ENCODE measurements around the gene CLPTM1L.
A peak's percentile ranks its signal among the peaks of the same experiment; 100 is the strongest.

CLPTM1L gene

DNA sequence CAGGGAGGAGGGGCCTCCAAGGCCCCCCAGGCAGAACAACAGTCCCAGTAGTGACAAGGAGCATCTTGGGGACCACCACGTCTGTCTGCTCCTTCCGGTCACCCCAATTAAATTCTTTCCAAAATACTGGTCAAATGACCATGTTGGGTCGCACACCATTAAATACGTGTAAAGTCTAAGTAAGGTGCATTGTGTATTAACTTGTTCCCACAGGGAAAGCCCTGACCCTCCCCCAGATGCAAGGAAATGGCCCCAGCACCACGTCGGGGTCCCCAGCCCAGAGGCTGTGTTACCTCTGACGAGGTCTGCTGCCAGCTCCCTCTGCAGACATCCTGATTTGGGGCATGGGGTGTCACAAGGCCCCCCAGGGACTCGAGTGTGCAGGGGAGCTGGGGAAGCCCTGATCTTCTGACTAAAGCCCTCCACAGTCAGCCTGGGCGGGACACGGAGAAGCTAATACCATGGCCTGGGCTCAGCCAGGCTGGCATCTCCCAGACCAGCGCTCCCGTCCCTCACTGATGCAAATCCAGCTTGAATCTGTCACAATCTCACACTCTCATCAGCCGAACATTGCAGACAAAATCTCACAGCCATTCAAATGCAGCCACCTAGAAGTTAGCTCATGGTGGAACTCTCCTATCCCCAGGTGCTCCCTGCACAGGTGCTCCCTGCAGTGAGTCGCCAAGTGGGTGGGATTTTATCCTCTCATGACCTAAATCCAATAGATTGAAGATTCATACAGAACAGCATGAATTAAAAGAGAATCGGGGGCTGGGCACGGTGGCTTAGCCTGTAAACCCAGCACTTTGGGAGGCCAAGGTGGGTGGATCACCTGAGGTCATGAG lies 63.6 kb downstream of the CLPTM1L start:
- POLR2A ChIA-PET = no interaction called here
- Histone ChIP-seq H3K4me1 (ENCODE audit: control insufficient read depth, insufficient read depth, low read length) (no peaks in the 10 kb centered on the region), H3K4me3 (ENCODE audit: low read depth, low read length) (no peak overlapping the region), H3K27ac (ENCODE audit: extremely low read depth, low read depth, low read length) (no peak overlapping the region), H3K9me3 (ENCODE audit: control insufficient read depth, insufficient read depth, low read depth, low read length) (no peaks in the 10 kb centered on the region), H3K36me3 (ENCODE audit: control insufficient read depth in 2 of 2, insufficient read depth in 1 of 2, low read length in 2 of 2) (peaks cover 0 to 6% of the 10 kb centered on the region in 2 experiments; a peak in 1 of 3 replicates)
- CTCF ChIA-PET = no interaction called here
- TF ChIP-seq ZNF202 (tag by site-specific recombination; IDR thresholded peaks at IDR 0.05; ENCODE audit: borderline replicate concordance) (no peak), ZNF394 (tag by site-specific recombination; IDR thresholded peaks at IDR 0.05; ENCODE audit: borderline replicate concordance) (peak; percentile 67; the same call in 1 of the 2 replicates)

DNA sequence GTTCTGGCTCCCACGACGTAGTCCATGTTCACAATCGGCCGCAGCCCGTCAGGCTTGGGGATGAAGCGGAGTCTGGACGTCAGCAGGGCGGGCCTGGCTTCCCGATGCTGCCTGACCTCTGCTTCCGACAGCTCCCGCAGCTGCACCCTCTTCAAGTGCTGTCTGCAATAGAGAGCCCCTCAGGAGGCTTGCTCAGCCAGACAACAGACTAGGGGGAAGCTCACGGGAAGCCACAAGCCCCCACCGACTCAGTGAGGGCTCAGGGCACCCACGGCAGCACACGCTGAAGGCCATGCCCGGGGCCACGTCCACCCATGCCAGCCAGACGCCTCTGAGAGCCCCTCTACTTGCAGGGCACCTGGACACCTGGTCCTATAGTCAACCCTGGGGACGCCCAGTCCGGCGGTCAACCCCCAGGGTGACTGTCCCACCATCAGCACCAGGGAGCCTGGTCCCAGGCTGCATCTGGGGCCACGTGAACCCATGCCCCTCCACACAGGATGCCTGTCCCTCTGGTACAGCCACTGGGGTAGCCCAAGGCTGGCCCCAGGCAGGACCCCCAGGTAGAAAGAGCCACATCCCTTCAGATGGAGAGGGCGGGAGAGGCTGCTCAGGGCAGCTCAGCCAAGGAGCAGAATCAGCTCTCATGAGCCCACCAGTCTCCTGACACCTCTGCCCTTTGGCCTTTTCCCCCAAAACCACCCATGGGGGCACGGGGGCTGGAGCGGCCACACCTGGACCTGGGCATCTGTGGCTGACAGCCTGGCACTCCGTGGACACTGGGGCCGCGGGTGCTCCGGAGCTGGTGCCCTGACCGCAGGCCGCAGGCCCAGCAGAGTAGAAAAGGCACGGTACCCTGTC lies 64.5 kb downstream of the CLPTM1L start:
- Histone ChIP-seq H3K4me1 (ENCODE audit: control insufficient read depth, insufficient read depth, low read length) (no peaks in the 10 kb centered on the region), H3K4me3 (ENCODE audit: low read depth, low read length) (no peak overlapping the region), H3K36me3 (ENCODE audit: control insufficient read depth in 2 of 2, insufficient read depth in 1 of 2, low read length in 2 of 2) (peaks cover 0 to 6% of the 10 kb centered on the region in 2 experiments; a peak in 1 of 3 replicates), H3K9me3 (ENCODE audit: control insufficient read depth, insufficient read depth, low read depth, low read length) (no peaks in the 10 kb centered on the region), H3K27ac (ENCODE audit: extremely low read depth, low read depth, low read length) (no peak overlapping the region)
- CTCF ChIA-PET = no interaction called here
- POLR2A ChIA-PET = no interaction called here
- TF ChIP-seq, protein P1, sequence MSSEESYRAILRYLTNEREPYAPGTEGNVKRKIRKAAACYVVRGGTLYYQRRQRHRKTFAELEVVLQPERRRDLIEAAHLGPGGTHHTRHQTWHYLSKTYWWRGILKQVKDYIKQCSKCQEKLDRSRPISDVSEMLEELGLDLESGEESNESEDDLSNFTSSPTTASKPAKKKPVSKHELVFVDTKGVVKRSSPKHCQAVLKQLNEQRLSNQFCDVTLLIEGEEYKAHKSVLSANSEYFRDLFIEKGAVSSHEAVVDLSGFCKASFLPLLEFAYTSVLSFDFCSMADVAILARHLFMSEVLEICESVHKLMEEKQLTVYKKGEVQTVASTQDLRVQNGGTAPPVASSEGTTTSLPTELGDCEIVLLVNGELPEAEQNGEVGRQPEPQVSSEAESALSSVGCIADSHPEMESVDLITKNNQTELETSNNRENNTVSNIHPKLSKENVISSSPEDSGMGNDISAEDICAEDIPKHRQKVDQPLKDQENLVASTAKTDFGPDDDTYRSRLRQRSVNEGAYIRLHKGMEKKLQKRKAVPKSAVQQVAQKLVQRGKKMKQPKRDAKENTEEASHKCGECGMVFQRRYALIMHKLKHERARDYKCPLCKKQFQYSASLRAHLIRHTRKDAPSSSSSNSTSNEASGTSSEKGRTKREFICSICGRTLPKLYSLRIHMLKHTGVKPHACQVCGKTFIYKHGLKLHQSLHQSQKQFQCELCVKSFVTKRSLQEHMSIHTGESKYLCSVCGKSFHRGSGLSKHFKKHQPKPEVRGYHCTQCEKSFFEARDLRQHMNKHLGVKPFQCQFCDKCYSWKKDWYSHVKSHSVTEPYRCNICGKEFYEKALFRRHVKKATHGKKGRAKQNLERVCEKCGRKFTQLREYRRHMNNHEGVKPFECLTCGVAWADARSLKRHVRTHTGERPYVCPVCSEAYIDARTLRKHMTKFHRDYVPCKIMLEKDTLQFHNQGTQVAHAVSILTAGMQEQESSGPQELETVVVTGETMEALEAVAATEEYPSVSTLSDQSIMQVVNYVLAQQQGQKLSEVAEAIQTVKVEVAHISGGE (tag by site-specific recombination; conservative IDR thresholded peaks at IDR 0.05; ENCODE audit: low read depth) = no peak
- TF ChIP-seq KLF7 (tag by site-specific recombination; IDR thresholded peaks at IDR 0.05; ENCODE audit: borderline replicate concordance) (no peak), ZNF140 (tag by site-specific recombination; IDR thresholded peaks at IDR 0.05) (no peak), ZNF501 (tag by site-specific recombination; IDR thresholded peaks at IDR 0.05) (no peak), EGR2 (tag by site-specific recombination; IDR thresholded peaks at IDR 0.05; ENCODE audit: low read depth) (no peak), BCL6B (tag by site-specific recombination; IDR thresholded peaks at IDR 0.05) (no peak), ZNF2 (tag by site-specific recombination; IDR thresholded peaks at IDR 0.05) (no peak), ZNF701 (tag by site-specific recombination; IDR thresholded peaks at IDR 0.05) (no peak), ZFHX2 (tag by site-specific recombination; conservative IDR thresholded peaks at IDR 0.05) (no peak), SP7 (tag by site-specific recombination; IDR thresholded peaks at IDR 0.05) (no peak), ZNF426 (tag by site-specific recombination; IDR thresholded peaks at IDR 0.05) (no peak), ZNF146 (tag by site-specific recombination; IDR thresholded peaks at IDR 0.05) (no peak), ZNF155 (tag by site-specific recombination; IDR thresholded peaks at IDR 0.05) (no peak)
- TF ChIP-seq, protein P2, sequence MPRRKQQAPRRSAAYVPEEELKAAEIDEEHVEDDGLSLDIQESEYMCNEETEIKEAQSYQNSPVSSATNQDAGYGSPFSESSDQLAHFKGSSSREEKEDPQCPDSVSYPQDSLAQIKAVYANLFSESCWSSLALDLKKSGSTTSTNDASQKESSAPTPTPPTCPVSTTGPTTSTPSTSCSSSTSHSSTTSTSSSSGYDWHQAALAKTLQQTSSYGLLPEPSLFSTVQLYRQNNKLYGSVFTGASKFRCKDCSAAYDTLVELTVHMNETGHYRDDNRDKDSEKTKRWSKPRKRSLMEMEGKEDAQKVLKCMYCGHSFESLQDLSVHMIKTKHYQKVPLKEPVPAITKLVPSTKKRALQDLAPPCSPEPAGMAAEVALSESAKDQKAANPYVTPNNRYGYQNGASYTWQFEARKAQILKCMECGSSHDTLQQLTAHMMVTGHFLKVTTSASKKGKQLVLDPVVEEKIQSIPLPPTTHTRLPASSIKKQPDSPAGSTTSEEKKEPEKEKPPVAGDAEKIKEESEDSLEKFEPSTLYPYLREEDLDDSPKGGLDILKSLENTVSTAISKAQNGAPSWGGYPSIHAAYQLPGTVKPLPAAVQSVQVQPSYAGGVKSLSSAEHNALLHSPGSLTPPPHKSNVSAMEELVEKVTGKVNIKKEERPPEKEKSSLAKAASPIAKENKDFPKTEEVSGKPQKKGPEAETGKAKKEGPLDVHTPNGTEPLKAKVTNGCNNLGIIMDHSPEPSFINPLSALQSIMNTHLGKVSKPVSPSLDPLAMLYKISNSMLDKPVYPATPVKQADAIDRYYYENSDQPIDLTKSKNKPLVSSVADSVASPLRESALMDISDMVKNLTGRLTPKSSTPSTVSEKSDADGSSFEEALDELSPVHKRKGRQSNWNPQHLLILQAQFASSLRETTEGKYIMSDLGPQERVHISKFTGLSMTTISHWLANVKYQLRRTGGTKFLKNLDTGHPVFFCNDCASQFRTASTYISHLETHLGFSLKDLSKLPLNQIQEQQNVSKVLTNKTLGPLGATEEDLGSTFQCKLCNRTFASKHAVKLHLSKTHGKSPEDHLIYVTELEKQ (tag by site-specific recombination; IDR thresholded peaks at IDR 0.05; ENCODE audit: borderline replicate concordance) = no peak

All from HEK293 (cell line).